ENCODE results near the gene MS4A6E.

Gene MS4A6E

DNA sequence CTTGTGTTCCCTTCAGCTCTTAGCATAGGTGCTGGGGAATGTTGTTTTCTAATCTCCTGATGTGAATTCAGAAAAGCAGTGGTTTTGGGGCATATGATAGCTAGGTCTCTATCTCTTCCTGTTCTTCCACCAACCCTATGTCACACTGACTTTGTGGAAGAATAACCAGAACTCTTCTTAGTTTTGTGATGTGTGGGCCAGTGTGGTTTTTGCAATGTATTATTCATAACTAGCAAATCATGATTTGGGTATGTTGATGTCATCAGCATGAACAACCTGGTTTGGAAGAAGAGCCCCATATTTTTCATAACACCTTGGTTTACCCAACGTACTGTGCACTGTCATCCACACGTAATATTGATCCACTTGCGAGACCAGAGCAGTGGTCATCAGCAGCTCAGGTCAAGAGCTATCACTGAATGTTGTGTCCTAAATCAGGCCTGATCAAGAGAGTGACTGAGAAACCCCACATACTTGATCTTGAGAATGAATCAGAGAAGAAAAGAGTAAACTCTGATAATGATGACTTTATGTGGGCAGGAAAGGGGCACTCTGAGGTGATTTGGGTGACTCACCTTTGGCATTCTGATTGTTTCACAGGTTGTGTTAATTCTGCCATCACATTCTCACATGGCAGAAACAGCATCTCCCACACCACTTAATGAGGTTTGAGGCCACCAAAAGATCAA is 19.4 kb upstream of the MS4A6E start:
- Histone ChIP-seq H3K4me3 (ENCODE audit: low read length) (no peak overlapping the region), H3K79me2 (ENCODE audit: low read length) (no peaks in the 10 kb centered on the region), H3K4me1 (ENCODE audit: low read length) (peaks cover 4% of the 10 kb centered on the region; the same call in 1 of the 2 replicates), H4K20me1 (ENCODE audit: insufficient read depth, low read length) (no peaks in the 10 kb centered on the region), H3K4me2 (ENCODE audit: low read depth, low read length) (no peak overlapping the region), H3K36me3 (replicated peaks; ENCODE audit: insufficient read depth, low read length) (no peaks in the 10 kb centered on the region), H3F3A (ENCODE audit: insufficient read depth, low read length) (no peaks in the 10 kb centered on the region), H3K9me2 (replicated peaks; ENCODE audit: insufficient read depth, low read length) (no peaks in the 10 kb centered on the region), H3K27ac (ENCODE audit: low read length) (no peak overlapping the region), H2AFZ (ENCODE audit: low read length) (no peak overlapping the region), H3K9me3 (replicated peaks; ENCODE audit: insufficient read depth, low read length) (no peaks in the 10 kb centered on the region), H3K9ac (ENCODE audit: low read length) (no peak overlapping the region), H3K27me3 (replicated peaks; ENCODE audit: insufficient read depth, low read length) (no peaks in the 10 kb centered on the region)
- TF ChIP-seq EZH2 (optimal IDR thresholded peaks at IDR 0.05; ENCODE audit: low read depth, low read length) (no peak), EZH2phosphoT487 (IDR thresholded peaks at IDR 0.05; ENCODE audit: low read length) (no peak)
- TF ChIP-seq, protein P1, sequence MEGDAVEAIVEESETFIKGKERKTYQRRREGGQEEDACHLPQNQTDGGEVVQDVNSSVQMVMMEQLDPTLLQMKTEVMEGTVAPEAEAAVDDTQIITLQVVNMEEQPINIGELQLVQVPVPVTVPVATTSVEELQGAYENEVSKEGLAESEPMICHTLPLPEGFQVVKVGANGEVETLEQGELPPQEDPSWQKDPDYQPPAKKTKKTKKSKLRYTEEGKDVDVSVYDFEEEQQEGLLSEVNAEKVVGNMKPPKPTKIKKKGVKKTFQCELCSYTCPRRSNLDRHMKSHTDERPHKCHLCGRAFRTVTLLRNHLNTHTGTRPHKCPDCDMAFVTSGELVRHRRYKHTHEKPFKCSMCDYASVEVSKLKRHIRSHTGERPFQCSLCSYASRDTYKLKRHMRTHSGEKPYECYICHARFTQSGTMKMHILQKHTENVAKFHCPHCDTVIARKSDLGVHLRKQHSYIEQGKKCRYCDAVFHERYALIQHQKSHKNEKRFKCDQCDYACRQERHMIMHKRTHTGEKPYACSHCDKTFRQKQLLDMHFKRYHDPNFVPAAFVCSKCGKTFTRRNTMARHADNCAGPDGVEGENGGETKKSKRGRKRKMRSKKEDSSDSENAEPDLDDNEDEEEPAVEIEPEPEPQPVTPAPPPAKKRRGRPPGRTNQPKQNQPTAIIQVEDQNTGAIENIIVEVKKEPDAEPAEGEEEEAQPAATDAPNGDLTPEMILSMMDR (IDR thresholded peaks at IDR 0.05; ENCODE audit: low read length), result no peak
- no peak for DNase-seq

DNA sequence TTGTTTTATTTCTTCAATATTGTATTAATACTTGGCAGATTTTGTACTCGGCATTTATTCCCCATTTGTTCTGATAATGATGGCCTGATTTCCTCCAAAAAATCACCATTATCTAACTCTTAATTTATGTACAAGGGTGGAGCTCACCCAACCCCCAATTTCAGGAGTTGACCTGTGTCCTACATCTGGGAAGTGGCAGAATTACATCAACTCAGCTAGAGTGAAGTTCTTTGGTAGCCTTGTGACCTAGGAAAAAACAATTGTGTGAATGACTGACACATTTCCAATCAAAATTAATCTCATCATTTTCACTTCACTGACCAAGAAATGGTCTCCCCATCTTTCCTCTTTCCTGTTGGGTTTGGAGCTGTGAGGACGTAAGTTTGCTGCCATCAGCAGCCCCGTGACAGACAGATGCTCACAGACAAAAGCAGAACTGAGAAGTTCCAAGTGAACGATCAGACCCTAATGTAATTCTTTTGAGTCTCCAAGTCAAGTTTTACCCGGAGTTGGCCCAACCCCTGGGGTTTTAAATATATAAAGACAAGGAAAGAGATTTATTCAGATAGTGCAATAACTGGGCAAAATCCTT is 16.6 kb upstream of the MS4A6E start:
- Histone ChIP-seq H3F3A (ENCODE audit: insufficient read depth, low read length) (no peaks in the 10 kb centered on the region), H3K27ac (ENCODE audit: low read length) (no peak overlapping the region), H3K4me2 (ENCODE audit: low read depth, low read length) (0 out of 2 replicates have a peak overlapping the region, but pooled peaks have one; percentile 0), H3K9me2 (replicated peaks; ENCODE audit: insufficient read depth, low read length) (no peaks in the 10 kb centered on the region), H3K36me3 (replicated peaks; ENCODE audit: insufficient read depth, low read length) (no peaks in the 10 kb centered on the region), H2AFZ (ENCODE audit: low read length) (no peak overlapping the region), H3K4me3 (ENCODE audit: low read length) (no peak overlapping the region), H3K9me3 (replicated peaks; ENCODE audit: insufficient read depth, low read length) (no peaks in the 10 kb centered on the region), H3K9ac (ENCODE audit: low read length) (no peak overlapping the region), H3K27me3 (replicated peaks; ENCODE audit: insufficient read depth, low read length) (no peaks in the 10 kb centered on the region), H3K4me1 (ENCODE audit: low read length) (peaks cover 4% of the 10 kb centered on the region; the same call in 1 of the 2 replicates), H3K79me2 (ENCODE audit: low read length) (no peaks in the 10 kb centered on the region), H4K20me1 (ENCODE audit: insufficient read depth, low read length) (no peaks in the 10 kb centered on the region)
- TF ChIP-seq EZH2phosphoT487 (IDR thresholded peaks at IDR 0.05; ENCODE audit: low read length) (no peak), EZH2 (optimal IDR thresholded peaks at IDR 0.05; ENCODE audit: low read depth, low read length) (no peak)
- TF ChIP-seq, protein P1 (IDR thresholded peaks at IDR 0.05; ENCODE audit: low read length), result no peak
- DNase-seq, result no peak

DNA sequence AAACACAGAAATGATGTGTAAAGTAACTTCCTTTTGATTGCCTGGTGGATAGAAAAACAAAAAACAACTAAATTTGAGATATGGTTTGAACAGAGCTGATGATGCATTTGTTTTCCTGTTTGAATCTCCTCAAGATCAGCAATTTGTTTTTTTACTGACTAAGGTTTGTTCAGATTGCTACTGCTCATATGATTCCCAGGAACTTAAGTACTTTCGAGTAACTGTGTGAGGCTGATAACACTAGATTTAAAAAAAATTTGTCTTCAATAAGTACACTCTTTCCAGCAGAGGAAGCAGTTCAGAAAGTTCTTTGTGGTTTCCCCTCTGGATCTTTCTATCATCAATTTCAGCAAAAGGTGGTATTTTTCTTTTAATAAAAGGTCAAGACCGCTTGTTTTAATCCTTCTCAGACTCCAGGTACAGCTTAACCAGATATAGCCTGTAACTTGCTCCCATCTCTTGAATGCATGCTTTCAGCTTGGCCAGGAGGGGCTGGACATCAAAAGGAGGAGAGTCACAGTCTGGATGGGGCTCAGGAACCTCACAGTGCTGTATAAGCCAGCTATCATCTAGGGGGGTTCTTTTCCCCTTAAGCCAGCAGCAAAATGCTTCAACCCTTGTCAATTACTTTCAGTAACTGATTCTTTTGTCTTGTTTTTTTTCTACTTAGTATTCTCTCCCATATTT is 12.3 kb upstream of the MS4A6E start:
- peaks cover 15% of the 10 kb centered on the region for H3K4me1 ChIP-seq (ENCODE audit: low read length)
- H3F3A ChIP-seq (ENCODE audit: insufficient read depth, low read length), result no peaks in the 10 kb centered on the region
- no peaks in the 10 kb centered on the region for H3K79me2 ChIP-seq (ENCODE audit: low read length)
- no peaks in the 10 kb centered on the region for H3K9me2 ChIP-seq (replicated peaks; ENCODE audit: insufficient read depth, low read length)
- H3K9ac ChIP-seq (ENCODE audit: low read length), result no peak overlapping the region
- TF ChIP-seq EZH2phosphoT487 (IDR thresholded peaks at IDR 0.05; ENCODE audit: low read length) (no peak), EZH2 (optimal IDR thresholded peaks at IDR 0.05; ENCODE audit: low read depth, low read length) (no peak)
- TF ChIP-seq, protein P1 (IDR thresholded peaks at IDR 0.05; ENCODE audit: low read length), result no peak
- no peak overlapping the region for H2AFZ ChIP-seq (ENCODE audit: low read length)
- no peak for DNase-seq
- no peaks in the 10 kb centered on the region for H3K9me3 ChIP-seq (replicated peaks; ENCODE audit: insufficient read depth, low read length)
- H3K27me3 ChIP-seq (replicated peaks; ENCODE audit: insufficient read depth, low read length), result no peaks in the 10 kb centered on the region
- H3K4me2 ChIP-seq (ENCODE audit: low read depth, low read length), result no peak overlapping the region
- no peak overlapping the region for H3K4me3 ChIP-seq (ENCODE audit: low read length)
- no peak overlapping the region for H3K27ac ChIP-seq (ENCODE audit: low read length)
- no peaks in the 10 kb centered on the region for H3K36me3 ChIP-seq (replicated peaks; ENCODE audit: insufficient read depth, low read length)
- no peaks in the 10 kb centered on the region for H4K20me1 ChIP-seq (ENCODE audit: insufficient read depth, low read length)
